Muscle of arm (tissue), 14 donors: ENCODE results near the gene ADCY5. TPM values are rescaled to one million over a fixed set of nuclear protein-coding genes. Genes with fewer than 3 reads are reported as not detected.
"Not testable (repeated sequence)": the region's sequence is repeated elsewhere in the genome, so short reads cannot be mapped to it uniquely, and the experiment has no call there.

Source experiments
- DNase-seq: peaks from one replicate; pipeline ENCODE4 v3.0.0-alpha.2; 2013
- long read RNA-seq, 11 donors: transcript quantifications; one replicate each; lab custom pipeline, GENCODE V29; 2026
- polyA plus RNA-seq, 12 donors: library from polyadenylated mRNA; unstranded; fragments of 120-200 nt; gene quantifications; one replicate each; pipeline ENCODE4 v1.2.1, GENCODE V29; 2013; ENCODE audit not compliant: insufficient read length in 12 of 12

Gene ADCY5
- polyA plus RNA-seq: 10 to 100 TPM in 1 of 12 donors, 1 to 10 TPM in 10, not detected in 1; 2.5 to 10.5 (median 4.3) TPM
- long read RNA-seq, donor 1, full-length matches to known transcripts: 3 of 3 reads
- long read RNA-seq, donor 1, partial matches to known transcripts: 0 of 3 reads
- long read RNA-seq, donor 1, other reads (novel, unspliced or antisense): 0 of 3 reads
- long read RNA-seq, donor 2: 0 reads
- long read RNA-seq, donor 3: 0 reads
- long read RNA-seq, donor 4, full-length matches to known transcripts: 1 of 1 reads
- long read RNA-seq, donor 4, partial matches to known transcripts: 0 of 1 reads
- long read RNA-seq, donor 4, other reads (novel, unspliced or antisense): 0 of 1 reads
- long read RNA-seq, donor 5: 0 reads
- long read RNA-seq, donor 6: 0 reads
- long read RNA-seq, donor 7: 0 reads
- long read RNA-seq, donor 8: 0 reads
- long read RNA-seq, donor 9: 0 reads
- long read RNA-seq, donor 10, full-length matches to known transcripts: 1 of 1 reads
- long read RNA-seq, donor 10, partial matches to known transcripts: 0 of 1 reads
- long read RNA-seq, donor 10, other reads (novel, unspliced or antisense): 0 of 1 reads
- long read RNA-seq, donor 11: 0 reads

- no peak for DNase-seq
Measured at GRCh38 chr3:123448536-123449101, at the start of gene ADCY5. ADCY5 (minus strand) TSS chr3:123449090; CDS start chr3:123448545, 545 bp downstream.

GRCh38 chr3:123493912-123494311 lies 45.0 kb upstream of the ADCY5 start:
- no peak for DNase-seq

GRCh38 chr3:123491966-123492587 lies 43.2 kb upstream of the ADCY5 start:
- no peak for DNase-seq

- peak; percentile 80 for DNase-seq
Measured at GRCh38 chr3:123489400-123490004, 40.6 kb upstream of the ADCY5 start.

GRCh38 chr3:123488645-123489347 lies 39.9 kb upstream of the ADCY5 start:
- no peak for DNase-seq

- not testable (repeated sequence) for DNase-seq
Measured at GRCh38 chr3:123487063-123487462, 38.2 kb upstream of the ADCY5 start.

GRCh38 chr3:123486460-123486859 lies 37.6 kb upstream of the ADCY5 start:
- DNase-seq: no peak

GRCh38 chr3:123485551-123485950 lies 36.7 kb upstream of the ADCY5 start:
- DNase-seq: no peak

- no peak for DNase-seq
Measured at GRCh38 chr3:123483146-123483545, 34.3 kb upstream of the ADCY5 start.

- DNase-seq: no peak
Measured at GRCh38 chr3:123481722-123482457, 33.0 kb upstream of the ADCY5 start.

GRCh38 chr3:123481071-123481470 lies 32.2 kb upstream of the ADCY5 start:
- no peak for DNase-seq

- no peak for DNase-seq
Measured at GRCh38 chr3:123480428-123480827, 31.5 kb upstream of the ADCY5 start.

- no peak for DNase-seq
Measured at GRCh38 chr3:123479891-123480290, 31.0 kb upstream of the ADCY5 start.

GRCh38 chr3:123478314-123478713 lies 29.4 kb upstream of the ADCY5 start:
- DNase-seq: no peak

GRCh38 chr3:123476967-123477750 lies 28.3 kb upstream of the ADCY5 start:
- no peak for DNase-seq

GRCh38 chr3:123475786-123476185 lies 26.9 kb upstream of the ADCY5 start:
- no peak for DNase-seq

GRCh38 chr3:123471106-123471505 lies 22.2 kb upstream of the ADCY5 start:
- DNase-seq: no peak

- DNase-seq: no peak
Measured at GRCh38 chr3:123469323-123469995, 20.6 kb upstream of the ADCY5 start.

GRCh38 chr3:123467046-123467445 lies 18.2 kb upstream of the ADCY5 start:
- no peak for DNase-seq
